Lower leg skin (tissue), 3 donors: ENCODE measurements around the gene NMUR1.

ENCODE experiments used
- CTCF ChIP-seq, 3 donors: fragments of 450-650 bp; IDR thresholded peaks; one replicate each; pipeline ENCODE4 v1.5.1; 2016; ENCODE audit warnings: antibody characterized with exemption in 3 of 3, mild to moderate bottlenecking in 3 of 3, moderate library complexity in 2 of 3
- POLR2A ChIP-seq, 2 donors: fragments of 450-650 bp; IDR thresholded peaks; one replicate each; pipeline ENCODE4 v1.6.1; 2016 to 2017; ENCODE audit warnings: antibody characterized with exemption in 2 of 2, mild to moderate bottlenecking in 1 of 2, moderate library complexity in 1 of 2

DNA sequence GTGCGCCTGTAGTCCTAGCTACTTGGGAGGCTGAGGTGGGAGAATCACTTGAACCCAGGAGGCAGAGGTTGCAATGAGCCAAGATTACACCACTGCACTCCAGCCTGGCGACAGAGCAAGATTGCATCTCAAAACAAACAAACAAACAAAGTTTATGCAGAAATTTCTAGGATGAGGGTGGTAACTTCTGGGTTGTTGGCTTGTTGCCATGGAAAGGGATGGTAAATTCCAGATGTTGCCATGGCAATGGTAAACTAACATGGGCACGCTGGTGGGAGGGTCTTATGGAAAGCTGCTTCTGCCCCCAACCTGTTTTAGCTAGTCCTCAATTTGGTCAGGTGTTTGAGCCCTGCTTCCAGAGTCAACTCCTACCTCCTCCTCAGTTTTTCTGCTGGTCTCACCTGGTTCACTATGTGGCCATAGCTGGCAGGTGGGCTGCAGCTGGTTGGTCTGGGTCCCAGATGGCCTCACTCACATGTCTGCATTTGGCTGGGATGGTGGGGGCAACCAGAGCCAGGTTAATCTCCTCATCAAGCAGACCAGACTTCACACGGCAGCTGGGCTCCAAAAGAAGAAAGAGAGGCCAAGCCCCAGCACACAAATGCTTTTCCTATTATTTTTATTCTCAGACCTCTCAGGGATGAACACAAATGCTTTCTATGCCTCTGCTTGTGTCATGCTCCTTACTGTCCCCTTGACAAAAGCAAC is 35.8 kb upstream of the NMUR1 start:
- TF ChIP-seq CTCF (IDR thresholded peaks at IDR 0.05) = no peak
- no peak for TF ChIP-seq POLR2A (IDR thresholded peaks at IDR 0.05)
